GM10266 (cell line): Measurements from ENCODE around the gene TTLL1.

ENCODE experiments used
- DNase-seq: peaks from one replicate; pipeline ENCODE4 v3.0.0; 2012; ENCODE audit errors: extremely low spot score
- TF ChIP-seq, protein P1 (sequence below): IDR thresholded peaks from 2 replicates; pipeline ENCODE4 v1.5.1; 2012; ENCODE audit warnings: mild to moderate bottlenecking, low read depth; ENCODE audit not compliant: control insufficient read depth, insufficient read depth; ENCODE audit errors: missing control alignments

The TTLL1 gene

DNA sequence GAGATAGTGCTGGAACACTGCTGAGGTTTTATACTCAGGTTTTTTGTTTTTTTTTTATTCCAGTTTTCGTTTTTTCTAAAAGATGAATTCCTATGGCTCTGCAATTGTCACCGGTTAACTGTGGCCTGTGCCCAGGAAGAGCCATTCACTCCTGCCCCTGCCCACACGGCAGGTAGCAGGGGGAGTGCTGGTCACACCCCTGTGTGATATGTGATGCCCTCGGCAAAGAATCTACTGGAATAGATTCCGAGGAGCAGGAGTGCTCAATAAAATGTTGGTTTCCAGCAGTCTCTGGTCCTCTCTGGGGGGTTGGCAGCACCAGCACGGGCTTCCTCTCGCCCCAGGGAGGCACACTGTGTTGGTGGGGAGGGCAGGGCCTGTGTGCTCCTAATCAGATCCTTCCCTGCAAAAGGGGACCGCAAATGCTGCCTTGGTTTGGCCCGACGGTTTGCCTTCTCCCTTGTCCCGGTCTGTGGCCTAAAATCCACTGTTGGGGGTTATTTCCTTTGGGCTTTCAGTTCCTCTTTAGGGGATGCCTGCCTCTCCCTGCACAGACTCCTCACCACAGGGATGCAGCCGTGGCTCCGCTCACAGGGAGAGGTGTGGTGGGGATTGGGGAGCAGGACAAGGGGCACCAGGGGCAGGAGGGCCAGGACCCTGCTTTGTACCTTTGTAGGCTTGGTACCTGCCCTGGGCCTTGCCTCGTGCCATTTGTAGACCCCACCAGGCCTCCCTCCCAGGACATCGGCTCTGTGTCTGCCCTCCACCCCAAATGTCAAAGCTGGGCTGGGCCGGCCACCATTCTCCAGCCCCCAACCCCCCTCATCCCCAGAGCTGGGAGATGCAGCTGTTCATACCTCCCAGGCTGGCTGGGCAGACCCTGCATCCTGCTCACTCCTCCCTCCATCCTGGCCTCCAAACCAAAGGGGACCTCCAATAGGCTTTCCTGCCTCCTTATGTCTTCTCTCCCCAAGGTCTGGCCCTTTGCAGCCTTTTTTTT, 40.5 kb upstream of the TTLL1 start:
- no peak for DNase-seq
- TF ChIP-seq, protein P1, sequence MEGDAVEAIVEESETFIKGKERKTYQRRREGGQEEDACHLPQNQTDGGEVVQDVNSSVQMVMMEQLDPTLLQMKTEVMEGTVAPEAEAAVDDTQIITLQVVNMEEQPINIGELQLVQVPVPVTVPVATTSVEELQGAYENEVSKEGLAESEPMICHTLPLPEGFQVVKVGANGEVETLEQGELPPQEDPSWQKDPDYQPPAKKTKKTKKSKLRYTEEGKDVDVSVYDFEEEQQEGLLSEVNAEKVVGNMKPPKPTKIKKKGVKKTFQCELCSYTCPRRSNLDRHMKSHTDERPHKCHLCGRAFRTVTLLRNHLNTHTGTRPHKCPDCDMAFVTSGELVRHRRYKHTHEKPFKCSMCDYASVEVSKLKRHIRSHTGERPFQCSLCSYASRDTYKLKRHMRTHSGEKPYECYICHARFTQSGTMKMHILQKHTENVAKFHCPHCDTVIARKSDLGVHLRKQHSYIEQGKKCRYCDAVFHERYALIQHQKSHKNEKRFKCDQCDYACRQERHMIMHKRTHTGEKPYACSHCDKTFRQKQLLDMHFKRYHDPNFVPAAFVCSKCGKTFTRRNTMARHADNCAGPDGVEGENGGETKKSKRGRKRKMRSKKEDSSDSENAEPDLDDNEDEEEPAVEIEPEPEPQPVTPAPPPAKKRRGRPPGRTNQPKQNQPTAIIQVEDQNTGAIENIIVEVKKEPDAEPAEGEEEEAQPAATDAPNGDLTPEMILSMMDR: no peak

DNA sequence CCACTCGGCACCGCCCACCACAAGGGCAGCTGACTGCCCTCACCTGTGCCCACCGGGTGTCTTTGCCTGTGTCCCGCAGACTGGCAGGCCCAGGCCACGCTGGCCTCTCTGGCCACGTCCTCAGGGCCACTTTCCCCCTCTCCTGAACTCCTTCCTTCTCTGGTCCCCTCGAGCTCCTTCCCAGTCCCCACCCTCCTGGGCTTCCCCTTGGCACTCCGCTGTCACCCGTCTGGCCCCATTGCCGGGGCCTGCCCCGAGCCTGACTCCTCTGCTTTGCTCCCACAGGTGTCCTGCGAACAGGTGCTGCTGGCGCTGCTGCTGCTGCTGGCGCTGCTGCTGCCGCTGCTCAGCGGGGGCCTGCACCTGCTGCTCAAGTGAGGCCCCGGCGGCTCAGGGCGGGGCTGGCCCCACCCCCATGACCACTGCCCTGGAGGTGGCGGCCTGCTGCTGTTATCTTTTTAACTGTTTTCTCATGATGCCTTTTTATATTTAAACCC, 39.8 kb upstream of the TTLL1 start:
- DNase-seq: no peak
- TF ChIP-seq, protein P1: no peak

DNA sequence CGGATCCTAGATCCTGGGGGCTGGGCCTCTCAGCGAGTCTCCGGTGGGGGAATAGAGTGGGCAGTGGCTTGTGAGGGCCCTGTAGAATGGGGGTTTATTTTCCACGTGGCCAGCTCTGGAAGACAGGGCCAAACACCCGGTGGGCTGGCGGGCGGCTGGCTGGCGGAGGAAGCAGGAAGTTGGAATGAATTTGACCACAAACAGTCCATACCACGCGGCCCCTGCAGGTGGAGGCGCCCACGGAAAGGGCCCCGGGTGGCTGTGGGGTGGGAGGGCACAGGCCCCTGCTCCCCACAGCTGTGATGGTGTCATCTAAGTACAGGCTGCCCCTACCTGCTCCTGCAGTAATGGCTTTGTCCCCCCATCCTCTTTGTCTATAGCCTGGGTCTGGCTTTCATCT, 38.9 kb upstream of the TTLL1 start:
- TF ChIP-seq, protein P1: no peak
- no peak for DNase-seq

DNA sequence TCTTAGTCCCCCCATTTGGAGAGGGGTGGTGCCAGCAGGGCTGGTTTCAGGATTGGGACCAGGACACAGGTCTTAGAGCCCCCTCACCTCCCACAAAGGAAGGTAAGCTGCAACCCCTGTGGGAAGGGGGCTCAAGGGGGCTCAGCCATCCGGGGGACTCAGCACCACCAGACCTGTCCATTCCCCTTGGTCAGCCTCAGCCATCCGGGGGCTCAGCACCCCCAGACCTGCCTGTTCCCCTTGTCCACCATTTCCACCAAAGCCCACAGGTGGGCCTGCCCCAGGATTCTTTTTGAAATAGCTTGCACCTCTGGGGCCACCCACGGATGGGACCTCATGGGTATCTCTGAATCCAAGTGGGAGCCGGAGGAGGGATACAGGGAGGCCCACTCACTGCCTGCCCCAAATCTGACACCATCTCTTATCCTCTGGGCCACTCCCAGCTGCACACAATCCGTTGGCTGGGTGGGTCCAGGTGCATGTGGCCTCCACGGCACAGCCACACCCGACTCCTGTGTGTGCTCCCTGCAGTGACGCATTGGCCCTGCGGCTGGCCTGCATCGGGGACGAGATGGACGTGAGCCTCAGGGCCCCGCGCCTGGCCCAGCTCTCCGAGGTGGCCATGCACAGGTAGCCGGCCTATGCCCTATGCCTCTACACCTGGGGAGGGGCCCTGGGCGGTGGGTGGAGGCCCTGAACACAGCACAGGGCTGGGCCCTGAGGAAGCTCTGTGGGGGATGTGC, 38.1 kb upstream of the TTLL1 start:
- DNase-seq: no peak
- TF ChIP-seq, protein P1: no peak

DNA sequence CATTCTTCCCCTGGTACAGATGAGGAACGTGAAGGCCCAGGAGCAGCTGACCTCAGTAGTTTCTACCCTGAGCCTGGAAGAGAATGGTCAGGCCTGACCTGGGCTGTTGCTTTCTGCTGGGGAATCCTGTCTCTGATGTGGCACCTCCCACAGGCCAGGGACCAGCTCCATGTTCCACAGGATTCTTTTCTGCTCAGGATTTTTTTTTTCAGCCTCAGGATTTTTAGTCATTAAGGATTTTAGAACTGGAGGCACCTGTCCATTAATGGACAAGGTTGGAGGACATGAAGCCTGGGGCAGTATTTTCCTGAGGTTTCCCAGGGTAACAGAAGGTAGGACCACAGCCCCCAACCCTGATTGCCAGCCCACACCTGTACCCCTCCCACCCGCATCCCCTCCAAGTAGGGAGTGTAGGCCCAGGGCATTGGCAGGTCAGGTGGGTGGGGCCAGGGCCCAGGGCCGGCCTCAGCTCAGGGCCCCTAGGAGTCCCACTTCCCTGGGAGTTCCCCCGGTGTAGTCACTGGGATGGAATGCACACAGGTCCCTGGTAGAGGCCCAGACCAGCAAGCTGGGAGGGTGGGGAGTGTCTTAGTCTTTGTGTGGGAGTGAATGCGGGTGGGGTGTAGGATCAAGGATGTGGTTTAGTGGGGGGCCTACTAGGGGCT, 37.4 kb upstream of the TTLL1 start:
- TF ChIP-seq, protein P1: no peak
- no peak for DNase-seq

DNA sequence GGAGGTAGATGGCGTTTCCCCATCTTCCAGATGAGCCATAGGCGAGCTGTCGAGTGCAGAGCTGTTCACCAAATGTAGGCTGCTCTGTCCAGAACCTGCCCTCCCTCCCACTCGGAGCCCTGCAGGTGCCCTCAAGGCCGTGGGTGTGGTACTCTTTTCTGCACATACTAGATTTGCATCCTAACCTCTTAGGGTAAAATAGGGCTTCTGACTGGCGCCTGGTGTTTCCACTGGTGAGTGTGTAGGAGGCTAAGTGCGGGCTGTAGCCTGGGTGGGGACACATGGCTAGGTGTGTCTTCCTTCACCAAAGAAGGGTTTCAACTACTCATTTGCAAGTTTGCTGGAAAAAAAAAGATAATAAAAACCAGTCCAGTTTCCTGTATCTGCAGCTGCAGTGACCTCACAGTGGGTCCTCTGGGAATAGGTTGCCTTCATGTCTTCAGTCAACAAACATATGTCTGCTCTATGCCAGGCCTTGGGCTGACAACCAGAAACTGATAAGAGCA, 29.8 kb upstream of the TTLL1 start:
- TF ChIP-seq, protein P1: no peak
- no peak for DNase-seq
